Endothelial cell of umbilical vein (primary cell): Measurements from ENCODE around the gene DLG5.

ENCODE experiments used
- EZH2 ChIP-seq: IDR thresholded peaks from 2 replicates; pipeline ENCODE4 v1.6.1; 2012; ENCODE audit warnings: borderline replicate concordance, low read depth, mild to moderate bottlenecking, moderate library complexity, low read length, inconsistent platforms; ENCODE audit not compliant: severe bottlenecking
- MYC ChIP-seq: IDR thresholded peaks from one replicate; pipeline ENCODE4 v1.6.1; 2011; ENCODE audit warnings: mild to moderate bottlenecking, low read depth, low read length
- POLR2A ChIP-seq: IDR thresholded peaks from 2 replicates; pipeline ENCODE4 v1.6.1; 2012; ENCODE audit warnings: low read depth, mild to moderate bottlenecking, control low read depth, low read length
- POLR2AphosphoS5 ChIP-seq: IDR thresholded peaks from 2 replicates; pipeline ENCODE4 v1.6.1; 2012; ENCODE audit warnings: low read depth, mild to moderate bottlenecking, control low read depth, low read length, moderate library complexity; ENCODE audit not compliant: insufficient read depth
- TF ChIP-seq, protein P1 (sequence below), 2 donors: IDR thresholded peaks; 1 replicate in 1 of 2; 2 replicates in 1 of 2; pipeline ENCODE4 v1.5.1; 2011; ENCODE audit warnings: low read length in 2 of 2, mild to moderate bottlenecking in 2 of 2, moderate library complexity in 2 of 2, control low read depth in 1 of 2, inconsistent platforms in 1 of 2, low read depth in 1 of 2; ENCODE audit not compliant: insufficient read depth in 1 of 2; ENCODE audit errors: extremely low read depth in 1 of 2
- TF ChIP-seq, protein P2 (sequence below): IDR thresholded peaks from 2 replicates; pipeline ENCODE4 v1.6.1; 2011; ENCODE audit not compliant: insufficient read depth, insufficient read length

- TF ChIP-seq, protein P1, sequence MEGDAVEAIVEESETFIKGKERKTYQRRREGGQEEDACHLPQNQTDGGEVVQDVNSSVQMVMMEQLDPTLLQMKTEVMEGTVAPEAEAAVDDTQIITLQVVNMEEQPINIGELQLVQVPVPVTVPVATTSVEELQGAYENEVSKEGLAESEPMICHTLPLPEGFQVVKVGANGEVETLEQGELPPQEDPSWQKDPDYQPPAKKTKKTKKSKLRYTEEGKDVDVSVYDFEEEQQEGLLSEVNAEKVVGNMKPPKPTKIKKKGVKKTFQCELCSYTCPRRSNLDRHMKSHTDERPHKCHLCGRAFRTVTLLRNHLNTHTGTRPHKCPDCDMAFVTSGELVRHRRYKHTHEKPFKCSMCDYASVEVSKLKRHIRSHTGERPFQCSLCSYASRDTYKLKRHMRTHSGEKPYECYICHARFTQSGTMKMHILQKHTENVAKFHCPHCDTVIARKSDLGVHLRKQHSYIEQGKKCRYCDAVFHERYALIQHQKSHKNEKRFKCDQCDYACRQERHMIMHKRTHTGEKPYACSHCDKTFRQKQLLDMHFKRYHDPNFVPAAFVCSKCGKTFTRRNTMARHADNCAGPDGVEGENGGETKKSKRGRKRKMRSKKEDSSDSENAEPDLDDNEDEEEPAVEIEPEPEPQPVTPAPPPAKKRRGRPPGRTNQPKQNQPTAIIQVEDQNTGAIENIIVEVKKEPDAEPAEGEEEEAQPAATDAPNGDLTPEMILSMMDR (IDR thresholded peaks at IDR 0.05; ENCODE audit: extremely low read depth in 1 of 2, insufficient read depth in 1 of 2, low read depth in 1 of 2, low read length in 2 of 2) = no peak
- no peak for TF ChIP-seq EZH2
- TF ChIP-seq POLR2A = no peak
- no peak for TF ChIP-seq POLR2AphosphoS5
- no peak for TF ChIP-seq MYC
- TF ChIP-seq, protein P2, sequence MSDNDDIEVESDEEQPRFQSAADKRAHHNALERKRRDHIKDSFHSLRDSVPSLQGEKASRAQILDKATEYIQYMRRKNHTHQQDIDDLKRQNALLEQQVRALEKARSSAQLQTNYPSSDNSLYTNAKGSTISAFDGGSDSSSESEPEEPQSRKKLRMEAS = no peak
These were observed 120.9 kb downstream of the DLG5 start for GRCh38 chr10:77805676-77806075.
